Measurements from ENCODE around the gene CD72.

DNA sequence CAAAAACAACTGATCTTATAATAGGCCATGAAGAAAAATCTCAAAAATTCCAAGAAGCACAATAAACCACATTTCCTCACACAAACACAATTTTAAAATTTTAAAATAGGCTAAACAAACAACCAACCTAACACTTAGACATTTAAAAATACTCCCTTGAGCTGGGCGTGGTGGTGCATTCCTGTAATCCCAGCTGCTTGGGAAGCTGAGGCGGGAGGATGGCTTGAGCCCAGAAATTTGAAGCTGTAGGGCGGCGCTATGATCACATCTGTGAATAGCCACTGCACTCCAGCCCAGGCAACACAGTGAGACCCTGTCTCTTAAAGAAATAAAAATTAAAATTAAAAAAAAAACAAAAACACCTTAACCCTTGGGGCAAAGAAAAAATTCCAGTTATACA lies 50.0 kb downstream of the CD72 start:
- TF ChIP-seq CTCF (IDR thresholded peaks at IDR 0.05), result no peak
- TF ChIP-seq POLR2AphosphoS5 (IDR thresholded peaks at IDR 0.05), result no peak

All from sigmoid colon (tissue), 4 donors.